ENCODE data around the gene SPDEF.

SPDEF gene

DNA sequence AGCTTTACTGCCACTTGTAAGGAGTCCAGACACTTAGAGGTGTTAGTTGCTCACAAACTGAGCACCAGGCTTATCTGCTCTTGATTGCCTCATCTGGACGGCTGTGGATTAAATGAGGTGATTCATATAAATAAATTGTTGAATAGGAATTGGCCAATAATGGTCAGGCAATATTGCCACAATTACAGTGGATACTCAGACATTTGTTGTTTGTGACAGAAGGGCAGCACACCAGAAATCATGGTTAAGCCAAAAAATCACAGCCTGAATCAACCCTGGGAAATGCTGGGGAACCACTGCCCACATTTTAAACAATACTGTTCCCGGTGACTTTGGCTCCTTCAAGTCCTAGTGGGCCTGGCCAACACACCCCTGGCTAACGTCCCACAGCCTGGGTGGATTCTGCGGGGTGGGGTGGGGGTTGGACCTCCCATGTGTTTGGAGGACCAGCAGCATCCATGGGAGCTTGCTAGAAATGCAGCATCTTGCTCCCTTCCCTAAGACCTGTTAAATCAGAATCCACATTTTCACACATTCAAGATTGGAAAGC is 29.5 kb upstream of the SPDEF start:
- H3K4me3 ChIP-seq (ENCODE audit: low read depth, low read length) = no peak overlapping the region
- TF ChIP-seq, protein P1, sequence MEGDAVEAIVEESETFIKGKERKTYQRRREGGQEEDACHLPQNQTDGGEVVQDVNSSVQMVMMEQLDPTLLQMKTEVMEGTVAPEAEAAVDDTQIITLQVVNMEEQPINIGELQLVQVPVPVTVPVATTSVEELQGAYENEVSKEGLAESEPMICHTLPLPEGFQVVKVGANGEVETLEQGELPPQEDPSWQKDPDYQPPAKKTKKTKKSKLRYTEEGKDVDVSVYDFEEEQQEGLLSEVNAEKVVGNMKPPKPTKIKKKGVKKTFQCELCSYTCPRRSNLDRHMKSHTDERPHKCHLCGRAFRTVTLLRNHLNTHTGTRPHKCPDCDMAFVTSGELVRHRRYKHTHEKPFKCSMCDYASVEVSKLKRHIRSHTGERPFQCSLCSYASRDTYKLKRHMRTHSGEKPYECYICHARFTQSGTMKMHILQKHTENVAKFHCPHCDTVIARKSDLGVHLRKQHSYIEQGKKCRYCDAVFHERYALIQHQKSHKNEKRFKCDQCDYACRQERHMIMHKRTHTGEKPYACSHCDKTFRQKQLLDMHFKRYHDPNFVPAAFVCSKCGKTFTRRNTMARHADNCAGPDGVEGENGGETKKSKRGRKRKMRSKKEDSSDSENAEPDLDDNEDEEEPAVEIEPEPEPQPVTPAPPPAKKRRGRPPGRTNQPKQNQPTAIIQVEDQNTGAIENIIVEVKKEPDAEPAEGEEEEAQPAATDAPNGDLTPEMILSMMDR (IDR thresholded peaks at IDR 0.05; ENCODE audit: insufficient read depth, low read length, missing control alignments) = no peak
- DNase-seq (ENCODE audit: low read depth, low spot score) = no peak
- ChIA-PET POLR2A (no interaction called here), CTCF (interaction anchor here (0.8 to 1.2 kb wide), 3 partner anchors 9 to 390 kb away, joined by 3 read pairs; no protein-coding TSS in a partner anchor)

DNA sequence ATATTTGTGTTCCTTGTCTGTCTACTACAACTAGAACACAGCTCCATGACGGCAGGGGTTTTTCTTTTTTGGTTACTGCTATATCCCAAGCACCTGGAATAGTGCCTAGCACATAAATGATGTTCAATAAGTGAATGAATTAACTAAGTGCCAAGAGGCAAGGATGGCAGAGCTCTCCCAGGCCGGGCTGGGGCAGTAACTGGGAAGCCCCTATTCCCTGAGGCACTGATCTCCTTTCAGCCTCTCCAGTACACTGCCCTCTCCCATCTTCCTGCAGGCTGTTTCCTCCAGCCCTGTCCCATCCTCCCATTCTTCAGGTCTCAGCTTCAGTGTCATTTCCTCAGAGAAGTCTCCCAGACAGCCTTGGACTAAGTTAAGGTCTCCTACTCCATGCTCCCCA is 29.0 kb upstream of the SPDEF start:
- CTCF ChIA-PET = interaction anchor here (0.8 to 1.3 kb wide), 4 partner anchors 9 to 389 kb away, joined by 3 read pairs; no protein-coding TSS in a partner anchor

DNA sequence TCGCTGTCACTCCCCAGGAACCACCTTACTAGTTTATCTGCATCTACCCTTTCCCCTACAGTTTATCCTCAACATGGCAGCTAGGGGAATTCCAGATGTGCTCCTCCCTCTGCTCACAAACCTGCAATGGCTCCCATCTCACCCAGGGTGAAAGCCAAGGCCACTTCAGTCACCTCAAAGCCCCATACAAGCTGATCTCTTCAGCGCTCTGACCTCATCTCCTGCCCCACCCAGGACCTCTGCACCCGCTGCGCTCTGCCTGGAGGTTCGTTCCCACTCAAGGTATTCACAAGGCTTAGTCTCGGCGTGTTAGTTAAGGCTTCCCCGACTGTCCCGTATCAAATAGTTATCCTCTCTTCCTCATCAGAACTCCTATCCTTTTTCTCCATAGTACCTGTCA is 28.6 kb upstream of the SPDEF start:
- no peak overlapping the region for H3K4me3 ChIP-seq (ENCODE audit: low read depth, low read length)
- TF ChIP-seq, protein P1 (IDR thresholded peaks at IDR 0.05; ENCODE audit: insufficient read depth, low read length, missing control alignments) = no peak
- POLR2A ChIA-PET = no interaction called here
- DNase-seq (ENCODE audit: low read depth, low spot score) = no peak
- CTCF ChIA-PET = interaction anchor here (0.8 to 2.1 kb wide), 5 partner anchors 7 to 389 kb away, joined by 3 to 5 read pairs (median 3); no protein-coding TSS in a partner anchor

More for the DNA sequence above, 29.0 kb upstream of the SPDEF start:
- DNase-seq (ENCODE audit: low read depth, low spot score) = no peak
- POLR2A ChIA-PET = no interaction called here
- TF ChIP-seq, protein P1 (IDR thresholded peaks at IDR 0.05; ENCODE audit: insufficient read depth, low read length, missing control alignments) = no peak
- no peak overlapping the region for H3K4me3 ChIP-seq (ENCODE audit: low read depth, low read length)

DNA sequence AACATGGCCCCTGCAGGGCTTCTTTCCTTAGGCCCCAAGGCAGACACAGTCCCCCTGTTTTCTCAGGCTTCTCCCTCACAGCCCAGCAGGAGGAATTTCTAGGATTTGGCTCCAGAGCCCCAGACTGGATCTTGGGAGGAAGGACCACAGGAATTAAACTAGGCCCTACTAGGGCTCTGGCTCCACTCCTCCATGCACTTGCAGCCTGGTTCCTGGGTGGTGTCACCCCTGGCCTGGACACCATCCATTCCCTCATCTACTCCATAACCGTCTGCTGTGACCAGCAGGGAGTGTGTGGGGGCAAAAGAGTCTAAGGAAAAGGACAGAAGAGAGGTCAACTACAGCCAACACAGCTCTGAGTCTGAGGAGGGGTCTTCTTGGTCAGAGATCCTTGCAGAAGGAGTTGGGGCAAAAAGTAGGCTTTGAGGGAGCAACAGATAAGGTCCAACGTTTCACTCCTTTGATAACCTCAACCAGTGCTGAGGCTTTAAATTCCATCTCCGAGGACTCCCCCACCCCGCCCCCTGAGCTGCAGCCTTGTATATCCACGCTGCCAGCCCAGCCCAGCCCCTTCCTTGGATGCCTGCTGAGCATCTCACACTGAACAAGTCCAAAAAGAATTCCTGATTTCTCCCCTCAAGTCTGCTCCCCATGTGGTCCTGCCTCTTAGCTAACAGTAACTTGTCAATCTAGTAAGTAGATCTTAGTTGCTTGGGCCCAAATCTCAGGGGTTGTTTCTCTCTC is 27.9 kb upstream of the SPDEF start:
- POLR2A ChIA-PET = no interaction called here
- H3K4me3 ChIP-seq (ENCODE audit: low read depth, low read length) = no peak overlapping the region
- CTCF ChIA-PET = interaction anchor here (0.9 to 2.1 kb wide), 3 partner anchors 8 to 25 kb away, joined by 3 to 5 read pairs (median 3); no protein-coding TSS in a partner anchor
- TF ChIP-seq, protein P1 (IDR thresholded peaks at IDR 0.05; ENCODE audit: insufficient read depth, low read length, missing control alignments) = no peak
- no peak for DNase-seq (ENCODE audit: low read depth, low spot score)

DNA sequence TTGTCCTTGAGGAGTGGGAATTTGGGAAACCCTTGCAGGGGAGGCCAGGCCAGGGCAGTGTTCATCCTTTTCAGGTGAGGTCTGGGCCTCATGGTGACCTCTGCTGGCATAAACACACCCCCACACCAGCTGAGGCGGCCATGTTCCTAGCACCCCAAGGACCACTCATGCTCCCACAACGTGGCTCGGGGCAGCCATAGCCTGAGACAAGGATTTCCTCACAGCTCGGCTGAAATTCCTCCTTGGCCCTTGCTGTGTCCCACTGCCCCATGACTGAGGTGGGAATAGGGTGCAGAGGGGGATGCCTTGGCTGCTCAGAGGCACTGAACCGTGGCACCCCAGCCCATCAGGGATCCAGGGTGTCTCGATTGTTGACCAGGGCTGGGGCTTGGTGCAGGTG is 27.3 kb upstream of the SPDEF start:
- no peak for DNase-seq (ENCODE audit: low read depth, low spot score)
- H3K4me3 ChIP-seq (ENCODE audit: low read depth, low read length) = no peak overlapping the region
- ChIA-PET CTCF (interaction anchor here (0.9 to 2.1 kb wide), 3 partner anchors 9 to 526 kb away, joined by 3 to 5 read pairs (median 3); no protein-coding TSS in a partner anchor), POLR2A (no interaction called here)
- TF ChIP-seq, protein P1 (IDR thresholded peaks at IDR 0.05; ENCODE audit: insufficient read depth, low read length, missing control alignments) = peak; percentile 12

DNA sequence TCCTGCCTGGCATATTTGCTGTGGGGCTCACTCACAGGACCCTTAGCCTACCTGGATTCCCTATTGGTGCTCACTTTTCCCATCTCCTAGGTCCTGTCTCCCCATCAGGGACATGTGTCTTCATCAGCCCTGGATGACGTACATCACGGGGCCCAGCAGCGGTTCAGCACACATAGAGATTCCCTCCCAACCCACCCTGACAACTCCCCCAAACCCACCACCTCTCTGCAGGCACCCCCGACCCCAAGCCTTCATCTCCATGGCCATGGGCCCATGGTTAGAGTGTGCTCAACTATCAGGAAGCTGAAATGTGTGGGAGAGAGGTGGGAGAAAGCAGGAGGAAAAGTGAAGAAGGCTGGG is 25.4 kb upstream of the SPDEF start:
- ChIA-PET CTCF (interaction anchor here (1.2 kb wide), 2 partner anchors 28 to 419 kb away, joined by 3 read pairs; no protein-coding TSS in a partner anchor), POLR2A (no interaction called here)
- TF ChIP-seq, protein P1 (IDR thresholded peaks at IDR 0.05; ENCODE audit: insufficient read depth, low read length, missing control alignments) = no peak
- no peak for DNase-seq (ENCODE audit: low read depth, low spot score)
- H3K4me3 ChIP-seq (ENCODE audit: low read depth, low read length) = no peak overlapping the region

Data from AG04449 (cell line).